Breast epithelium (tissue), 4 donors: ENCODE results near the gene PRR33. TPM values are rescaled to one million over a fixed set of nuclear protein-coding genes. Genes with fewer than 3 reads are reported as not detected.
A peak's percentile ranks its signal among the peaks of the same experiment; 100 is the strongest.

ENCODE experiments used
- DNase-seq, 2 donors: peaks; one replicate each; pipeline ENCODE4 v3.0.0-alpha.2; 2019; ENCODE audit warnings: low spot score in 2 of 2
- H3K27ac ChIP-seq, 2 donors: fragments of 200-600 bp; sonication (generic) in 1 of 2; one replicate each; pipeline ENCODE4 v1.5.1; 2016 to 2019; ENCODE audit warnings: mild to moderate bottlenecking in 1 of 2
- H3K27me3 ChIP-seq, 2 donors: fragments of 200-600 bp; sonication (generic) in 1 of 2; one replicate each; pipeline versions ENCODE4 v1.5.1 to v1.6.0; 2017 to 2019; ENCODE audit warnings: control low read depth in 1 of 2, mild to moderate bottlenecking in 1 of 2
- H3K36me3 ChIP-seq: fragments of 200-600 bp; one replicate; pipeline ENCODE4 v1.5.1; 2019
- H3K4me1 ChIP-seq, 2 donors: fragments of 200-600 bp; sonication (generic); one replicate each; pipeline ENCODE4 v1.5.1; 2016 to 2019; ENCODE audit warnings: control low read depth in 1 of 2
- H3K4me3 ChIP-seq, 3 donors: fragments of 200-600 bp; sonication (generic); 1 replicate in 2 of 3; 2 replicates in 1 of 3; pipeline ENCODE4 v1.5.1; 2016 to 2019; ENCODE audit warnings: mild to moderate bottlenecking in 3 of 3, moderate library complexity in 2 of 3
- H3K9me3 ChIP-seq, 2 donors: fragments of 200-600 bp; sonication (generic) in 1 of 2; one replicate each; pipeline ENCODE4 v1.5.1; 2016 to 2019; ENCODE audit warnings: control low read depth in 1 of 2
- CTCF ChIP-seq, 3 donors: fragments of 450-650 bp; IDR thresholded peaks; one replicate each; pipeline ENCODE4 v1.5.1; 2016 to 2017; ENCODE audit warnings: antibody characterized with exemption in 3 of 3, mild to moderate bottlenecking in 3 of 3, moderate library complexity in 3 of 3
- POLR2A ChIP-seq: fragments of 450-650 bp; IDR thresholded peaks from one replicate; pipeline ENCODE4 v1.6.1; 2016; ENCODE audit warnings: antibody characterized with exemption, mild to moderate bottlenecking, moderate library complexity
- POLR2AphosphoS5 ChIP-seq, 3 donors: sonication (generic); formaldehyde crosslinking; IDR thresholded peaks; one replicate each; pipeline ENCODE4 v1.6.1; 2017; ENCODE audit warnings: antibody characterized with exemption in 3 of 3
- intact Hi-C: fragments of 100-400 bp; cut with DNase I; formaldehyde crosslinking; loops from one replicate; pipeline ENCODE4 v1.15.1; 2023; ENCODE audit warnings: low total_unique reads
- total RNA-seq, 3 donors: library from RNA; depleted of rRNA; stranded (reverse); fragments of >200 nt; gene quantifications; one replicate each; pipeline ENCODE4 v1.1.0, GENCODE V29; 2016

PRR33 gene
- total RNA-seq, 3 donors from 2014 or later: not detected

DNA sequence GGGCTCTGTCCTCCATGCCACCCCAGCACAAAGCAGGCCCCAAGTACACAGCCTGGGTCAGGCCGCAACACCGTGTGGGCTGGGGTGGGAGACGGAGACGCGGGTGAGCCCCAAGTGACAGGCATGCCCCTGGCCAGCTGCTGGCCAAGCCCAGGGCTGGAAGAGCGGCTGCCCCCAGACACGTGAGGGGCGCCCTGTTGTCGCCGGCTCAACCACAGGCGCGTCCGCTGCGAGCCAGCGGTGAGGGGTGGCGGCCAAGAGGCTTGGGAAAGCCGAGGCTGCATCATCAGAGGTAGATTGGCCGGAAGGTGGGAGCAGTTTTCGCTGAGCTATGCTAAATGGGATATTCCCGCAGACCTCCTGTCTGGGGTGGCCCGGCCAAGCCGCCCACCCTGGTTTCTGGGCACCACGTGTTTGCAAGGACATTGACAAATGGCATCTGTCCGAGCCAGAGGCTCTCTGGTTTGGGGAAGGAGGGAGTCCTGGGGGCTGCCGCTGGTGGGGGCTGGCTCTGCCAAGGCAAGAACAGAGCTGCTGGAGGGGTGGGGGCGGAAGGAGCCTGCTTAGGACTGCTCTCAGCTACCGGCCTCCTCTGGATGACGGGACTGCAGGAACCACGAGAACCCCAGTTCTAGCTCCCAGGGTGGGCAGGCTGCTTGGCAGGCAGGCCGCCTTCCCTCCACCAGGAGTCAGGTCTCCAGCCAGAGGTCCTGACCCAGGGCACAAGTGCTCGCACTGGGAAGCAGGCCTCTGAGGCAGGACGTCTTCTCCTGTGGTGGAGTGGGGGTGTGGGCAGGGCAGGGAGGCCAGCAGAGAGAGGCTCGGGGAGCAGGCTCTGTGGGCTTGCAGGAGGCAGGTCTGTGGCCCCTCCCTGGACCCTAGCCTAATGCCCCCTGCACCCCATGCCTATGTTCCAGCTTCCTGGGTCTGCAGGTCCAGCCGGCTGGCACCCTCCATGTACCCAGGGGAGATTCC lies 552 bp downstream of the PRR33 start:
- intact Hi-C loops: loop anchor here (10.0 kb wide), 1 partner anchor 54 kb away; the partner anchor contains the start of gene MRPL23
- Histone ChIP-seq H3K9me3 (no peaks in the 10 kb centered on the region), H3K27me3 (peaks cover 0 to 4% of the 10 kb centered on the region in 2 donors), H3K36me3 (no peaks in the 10 kb centered on the region), H3K4me1 (peaks cover 0 to 5% of the 10 kb centered on the region in 2 donors), H3K27ac (peak overlapping the region; percentile 40 to 88), H3K4me3 (no peak overlapping the region)
- no peak for TF ChIP-seq POLR2AphosphoS5 (IDR thresholded peaks at IDR 0.05)
- TF ChIP-seq CTCF (IDR thresholded peaks at IDR 0.05): no peak
- no peak for TF ChIP-seq POLR2A
- no peak for DNase-seq

DNA sequence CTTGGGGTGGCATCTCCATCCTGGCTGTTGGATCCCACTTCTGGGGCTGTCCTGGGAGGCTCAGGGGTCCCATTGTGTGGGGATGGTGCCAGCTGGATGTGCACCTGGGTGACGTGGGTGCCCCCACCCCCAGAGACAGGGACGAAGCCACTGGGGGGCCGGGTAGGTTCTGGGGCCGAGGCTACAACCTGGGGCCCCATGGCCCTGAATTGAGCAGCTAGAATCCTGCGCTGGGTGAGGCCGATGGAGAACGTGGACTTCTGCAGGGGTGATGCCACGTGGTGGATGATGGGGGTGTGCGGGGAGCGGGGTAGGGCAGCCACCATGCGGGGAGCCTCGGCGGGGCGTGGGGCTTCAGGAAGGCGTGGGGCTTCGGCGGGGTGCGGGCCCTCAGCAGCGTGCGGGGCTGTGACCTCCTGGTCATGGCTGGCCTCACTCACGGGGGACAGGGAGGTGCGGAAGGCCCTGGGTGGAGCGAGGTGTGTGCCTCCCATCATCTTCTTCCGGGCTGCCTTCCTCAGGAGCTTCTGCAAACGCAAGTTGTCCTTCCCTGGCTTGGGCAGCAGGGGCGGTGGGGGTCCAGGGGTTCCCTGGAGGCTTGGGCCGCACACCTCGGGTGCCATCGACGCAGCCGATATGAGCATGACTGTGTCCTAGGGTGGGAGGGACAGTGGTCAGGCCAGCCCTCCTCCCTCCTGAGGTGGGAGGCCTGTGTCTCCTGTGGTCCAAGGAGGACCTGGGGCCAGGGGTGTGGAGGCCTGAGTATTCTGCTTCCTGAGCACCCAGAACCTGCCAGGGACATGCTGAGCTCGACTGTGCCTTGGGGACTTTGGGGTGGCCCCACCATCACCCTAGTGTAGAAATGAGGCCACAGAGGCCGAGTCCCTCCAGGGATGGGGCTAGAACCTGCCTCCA lies 1.5 kb downstream of the PRR33 start:
- Histone ChIP-seq H3K36me3 (no peaks in the 10 kb centered on the region), H3K27ac (peak overlapping the region; percentile 40 to 88), H3K27me3 (peaks cover 0 to 4% of the 10 kb centered on the region in 2 donors), H3K9me3 (no peaks in the 10 kb centered on the region), H3K4me3 (no peak overlapping the region), H3K4me1 (peaks cover 0 to 5% of the 10 kb centered on the region in 2 donors)
- DNase-seq: no peak
- no peak for TF ChIP-seq POLR2A
- no peak for TF ChIP-seq CTCF (IDR thresholded peaks at IDR 0.05)
- no peak for TF ChIP-seq POLR2AphosphoS5 (IDR thresholded peaks at IDR 0.05)
- intact Hi-C loops: loop anchor here (10.0 kb wide), 1 partner anchor 55 kb away; the partner anchor contains the start of gene MRPL23

GRCh38 chr11:1889224-1889930 lies 2.3 kb downstream of the PRR33 start:
- H3K9me3 ChIP-seq: no peaks in the 10 kb centered on the region
- no peak for DNase-seq
- TF ChIP-seq CTCF (IDR thresholded peaks at IDR 0.05) (no peak), POLR2AphosphoS5 (IDR thresholded peaks at IDR 0.05) (no peak), POLR2A (no peak)
- H3K4me1 ChIP-seq: peaks cover 0 to 5% of the 10 kb centered on the region in 2 donors
- intact Hi-C loops: no loop called here
- no peak overlapping the region for H3K4me3 ChIP-seq
- no peaks in the 10 kb centered on the region for H3K36me3 ChIP-seq
- peak overlapping the region in 1 of 2 donors; percentile 88 for H3K27ac ChIP-seq
- peaks cover 0 to 4% of the 10 kb centered on the region in 2 donors for H3K27me3 ChIP-seq

DNA sequence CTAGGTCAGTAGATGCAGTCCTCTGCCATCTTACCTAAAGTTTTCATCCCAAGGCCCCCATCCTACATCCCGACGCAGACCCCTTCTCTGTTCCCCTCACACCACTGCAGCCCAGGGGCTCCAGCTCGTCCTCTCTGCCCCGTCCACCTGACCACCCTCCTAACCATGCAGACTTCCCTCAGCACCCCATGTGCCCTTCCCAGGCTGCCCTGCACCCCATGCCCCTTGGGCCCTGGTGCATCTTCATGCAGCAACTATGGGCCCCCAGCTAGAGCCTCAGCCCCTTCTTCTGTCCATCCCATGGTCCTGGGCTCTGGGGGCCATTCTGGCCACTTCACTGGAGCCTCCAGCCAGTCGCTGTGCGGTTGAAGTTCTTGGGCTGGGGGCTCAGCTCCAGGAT lies 2.9 kb downstream of the PRR33 start:
- no peak for DNase-seq
- Histone ChIP-seq H3K27ac (peak overlapping the region in 1 of 2 donors; percentile 88), H3K9me3 (no peaks in the 10 kb centered on the region), H3K4me1 (peaks cover 0 to 5% of the 10 kb centered on the region in 2 donors), H3K27me3 (peaks cover 0 to 4% of the 10 kb centered on the region in 2 donors), H3K36me3 (no peaks in the 10 kb centered on the region), H3K4me3 (no peak overlapping the region)
- intact Hi-C loops: no loop called here
- TF ChIP-seq POLR2AphosphoS5 (IDR thresholded peaks at IDR 0.05) (no peak), CTCF (IDR thresholded peaks at IDR 0.05) (no peak), POLR2A (no peak)
